GM21447 (cell line): ENCODE data around the gene FARP2.
A peak's percentile ranks its signal among the peaks of the same experiment; 100 is the strongest.
"Not testable (repeated sequence)": the region's sequence is repeated elsewhere in the genome, so short reads cannot be mapped to it uniquely, and the experiment has no call there.

Experiments
- ATAC-seq: cut with Tn5 transposase; IDR thresholded peaks from one replicate; pipeline ENCODE4 v1.9.1; 2021; ENCODE audit not compliant: unreplicated experiment

FARP2 gene

GRCh38 chr2:241355983-241356870 is at the start of gene FARP2:
TSS of gene FARP2 (plus strand) at chr2:241356285. CDS start at chr2:241373108, 16,823 bp downstream.
- ATAC-seq = peak; percentile 84

- ATAC-seq = no peak
Measured at GRCh38 chr2:241307055-241307454, 49.0 kb upstream of the FARP2 start.

- no peak for ATAC-seq
Measured at GRCh38 chr2:241308267-241308666, 47.8 kb upstream of the FARP2 start.

- no peak for ATAC-seq
Measured at GRCh38 chr2:241308832-241309500, 47.1 kb upstream of the FARP2 start.

GRCh38 chr2:241309684-241310117 is 46.4 kb upstream of the FARP2 start:
- peak; percentile 49 for ATAC-seq

GRCh38 chr2:241310917-241311566 is 45.0 kb upstream of the FARP2 start:
- no peak for ATAC-seq

- ATAC-seq = no peak
Measured at GRCh38 chr2:241312082-241312481, 44.0 kb upstream of the FARP2 start.

GRCh38 chr2:241313543-241314095 is 42.5 kb upstream of the FARP2 start:
- ATAC-seq = no peak

- no peak for ATAC-seq
Measured at GRCh38 chr2:241314226-241315092, 41.6 kb upstream of the FARP2 start.

- peak; percentile 56 for ATAC-seq
Measured at GRCh38 chr2:241315093-241315878, 40.8 kb upstream of the FARP2 start, which contains the start of gene HDLBP. TSS of gene HDLBP (minus strand) at chr2:241315672. CDS start at chr2:241266869, 48,803 bp downstream.

- peak; percentile 44 for ATAC-seq
Measured at GRCh38 chr2:241315879-241316631, 40.0 kb upstream of the FARP2 start, which contains the start of gene SEPTIN2. TSS of gene SEPTIN2 (plus strand) at chr2:241315925. CDS start at chr2:241324233, 8,308 bp downstream.

- no peak for ATAC-seq
Measured at GRCh38 chr2:241316825-241317224, 39.3 kb upstream of the FARP2 start.

- ATAC-seq = no peak
Measured at GRCh38 chr2:241317391-241317790, 38.7 kb upstream of the FARP2 start.

- not testable (repeated sequence) for ATAC-seq
Measured at GRCh38 chr2:241318830-241319229, 37.3 kb upstream of the FARP2 start.

- no peak for ATAC-seq
Measured at GRCh38 chr2:241320394-241320793, 35.7 kb upstream of the FARP2 start.

- no peak for ATAC-seq
Measured at GRCh38 chr2:241321033-241321432, 35.1 kb upstream of the FARP2 start.

- ATAC-seq = no peak
Measured at GRCh38 chr2:241321886-241322285, 34.2 kb upstream of the FARP2 start.

GRCh38 chr2:241323778-241324177 is 32.3 kb upstream of the FARP2 start:
- ATAC-seq = no peak

- no peak for ATAC-seq
Measured at GRCh38 chr2:241324775-241325174, 31.3 kb upstream of the FARP2 start.
